Dermis microvascular lymphatic vessel endothelial cell (primary cell): ENCODE results near the gene CTTNBP2NL. TPM values are rescaled to one million over a fixed set of nuclear protein-coding genes. Genes with fewer than 3 reads are reported as not detected.
A peak's percentile ranks its signal among the peaks of the same experiment; 100 is the strongest.

Experiments
- DNase-seq, 2 donors: peaks; one replicate each; pipeline versions ENCODE4 v3.0.0 to v3.0.0-alpha.2; 2010; ENCODE audit warnings: low read depth in 2 of 2
- total RNA-seq: library from RNA; depleted of rRNA; stranded (reverse); fragments of >200 nt; gene quantifications from 2 replicates; pipeline ENCODE4 v1.2.1, GENCODE V29; 2014

CTTNBP2NL gene, protein sequence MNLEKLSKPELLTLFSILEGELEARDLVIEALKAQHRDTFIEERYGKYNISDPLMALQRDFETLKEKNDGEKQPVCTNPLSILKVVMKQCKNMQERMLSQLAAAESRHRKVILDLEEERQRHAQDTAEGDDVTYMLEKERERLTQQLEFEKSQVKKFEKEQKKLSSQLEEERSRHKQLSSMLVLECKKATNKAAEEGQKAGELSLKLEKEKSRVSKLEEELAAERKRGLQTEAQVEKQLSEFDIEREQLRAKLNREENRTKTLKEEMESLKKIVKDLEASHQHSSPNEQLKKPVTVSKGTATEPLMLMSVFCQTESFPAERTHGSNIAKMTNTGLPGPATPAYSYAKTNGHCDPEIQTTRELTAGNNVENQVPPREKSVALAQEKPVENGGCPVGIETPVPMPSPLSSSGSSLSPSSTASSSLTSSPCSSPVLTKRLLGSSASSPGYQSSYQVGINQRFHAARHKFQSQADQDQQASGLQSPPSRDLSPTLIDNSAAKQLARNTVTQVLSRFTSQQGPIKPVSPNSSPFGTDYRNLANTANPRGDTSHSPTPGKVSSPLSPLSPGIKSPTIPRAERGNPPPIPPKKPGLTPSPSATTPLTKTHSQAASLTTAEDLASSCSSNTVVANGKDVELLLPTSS
- total RNA-seq, result 13.0 and 20.9 TPM in 2 replicates

DNA sequence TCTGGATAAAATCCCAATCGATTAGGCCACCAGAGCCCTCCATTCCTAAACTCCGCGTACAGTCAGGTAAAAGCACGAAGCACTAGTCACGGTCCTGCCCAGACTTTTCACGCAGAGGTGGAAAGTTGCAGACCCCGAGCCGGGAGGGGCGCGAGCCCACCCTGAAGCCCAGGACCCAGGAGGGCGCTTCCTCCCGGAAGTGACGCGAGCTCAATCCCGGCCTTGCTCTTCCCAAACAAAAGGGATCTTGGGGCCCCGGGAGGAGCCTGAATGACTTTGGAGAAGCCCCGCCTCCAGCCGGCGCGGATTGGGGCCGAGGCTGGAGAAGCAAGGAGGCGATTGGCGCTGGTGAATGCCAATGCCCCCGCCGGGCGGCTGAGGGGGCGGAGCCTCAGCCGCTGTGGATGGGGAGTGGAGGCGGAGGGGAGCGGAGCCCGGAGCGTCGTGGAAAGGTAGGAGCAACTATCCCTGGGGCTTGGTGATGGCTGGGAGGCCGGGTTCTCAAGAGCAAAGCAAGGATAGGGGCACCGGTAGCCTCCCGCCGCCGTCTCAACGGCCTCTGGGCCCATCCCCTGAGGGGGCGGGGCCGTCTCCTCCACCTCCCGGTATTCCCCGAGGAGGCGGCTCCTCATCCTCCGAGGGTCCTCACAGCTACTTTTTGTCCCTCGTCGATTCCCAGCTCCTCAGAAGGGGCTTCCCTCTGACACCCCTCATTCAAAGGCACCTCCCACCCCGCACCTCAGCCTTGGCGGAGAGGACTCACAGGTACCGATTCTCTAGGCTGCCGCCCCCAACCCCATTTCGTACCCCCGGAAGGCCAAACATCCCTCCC, at the start of gene CTTNBP2NL:
TSS of gene CTTNBP2NL (plus strand) at position 394 of the 832 bp plus-strand sequence. CDS start 19,952 bp downstream, outside the sequence.
- peak; percentile 74 to 96 for DNase-seq

DNA sequence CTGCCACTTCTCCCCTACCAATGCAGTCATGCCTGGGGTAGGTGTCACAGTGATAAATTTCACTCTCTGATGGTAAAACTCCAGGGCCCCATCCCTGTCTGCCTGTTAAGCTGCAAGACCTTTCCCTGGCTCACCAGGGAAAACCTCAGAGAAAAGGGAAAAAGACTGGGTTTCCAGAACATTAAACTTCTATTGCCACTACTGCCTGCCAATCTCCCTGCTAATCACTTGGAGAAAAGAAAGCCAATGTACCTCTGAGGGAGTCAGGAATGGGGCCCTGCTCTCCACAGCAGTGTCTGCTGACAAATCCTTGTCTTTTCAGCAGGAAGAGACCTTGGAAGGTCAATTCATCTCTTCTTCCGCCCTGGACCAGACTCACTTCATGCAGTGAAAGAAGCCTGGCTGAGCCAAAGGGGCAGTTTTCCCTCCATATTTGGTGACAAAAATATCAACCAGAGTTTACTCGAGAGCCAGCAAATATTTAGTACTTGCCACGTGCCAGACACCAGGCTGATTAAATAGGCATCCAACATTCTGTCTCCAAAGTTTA, 49.1 kb upstream of the CTTNBP2NL start:
- DNase-seq, result no peak

DNA sequence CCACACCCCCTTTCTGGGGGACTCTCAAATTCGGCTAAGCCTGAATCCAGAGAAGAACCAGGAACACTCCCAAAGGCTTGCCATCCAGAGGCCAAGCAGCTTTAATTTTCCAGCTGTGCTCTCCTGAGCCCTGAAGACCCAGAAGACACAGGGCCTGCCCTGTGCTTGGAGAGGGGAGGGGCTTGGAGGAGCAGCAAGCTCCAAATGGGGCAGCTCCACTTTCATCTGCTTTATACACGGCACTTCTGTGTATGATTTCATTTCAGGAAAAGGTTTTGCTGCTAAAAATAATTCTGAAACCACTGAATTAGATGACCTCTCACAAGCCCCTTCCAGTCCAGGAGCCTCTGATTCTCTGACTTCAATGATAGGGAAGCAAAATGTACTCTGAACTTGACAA, 39.2 kb upstream of the CTTNBP2NL start:
- DNase-seq, result no peak

DNA sequence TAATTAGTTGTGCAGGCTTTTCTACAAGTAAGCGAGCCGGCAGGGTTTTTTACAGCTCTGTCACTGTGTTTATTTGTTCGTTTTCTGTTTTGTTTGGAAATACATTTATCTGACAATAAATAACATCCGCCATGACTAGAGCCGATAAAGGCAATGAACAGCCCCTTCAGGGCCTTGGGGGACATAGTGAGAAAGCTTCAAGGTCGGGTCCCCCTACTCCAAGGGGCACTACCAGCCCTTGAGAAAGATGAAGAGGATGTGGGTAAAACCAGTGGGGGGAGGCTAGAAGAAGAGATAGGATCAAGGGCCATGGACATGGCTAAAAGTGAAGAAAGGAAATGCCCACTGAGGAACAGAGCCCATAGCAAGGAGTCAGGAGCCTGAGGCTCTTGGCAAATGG, 38.5 kb upstream of the CTTNBP2NL start:
- no peak for DNase-seq

DNA sequence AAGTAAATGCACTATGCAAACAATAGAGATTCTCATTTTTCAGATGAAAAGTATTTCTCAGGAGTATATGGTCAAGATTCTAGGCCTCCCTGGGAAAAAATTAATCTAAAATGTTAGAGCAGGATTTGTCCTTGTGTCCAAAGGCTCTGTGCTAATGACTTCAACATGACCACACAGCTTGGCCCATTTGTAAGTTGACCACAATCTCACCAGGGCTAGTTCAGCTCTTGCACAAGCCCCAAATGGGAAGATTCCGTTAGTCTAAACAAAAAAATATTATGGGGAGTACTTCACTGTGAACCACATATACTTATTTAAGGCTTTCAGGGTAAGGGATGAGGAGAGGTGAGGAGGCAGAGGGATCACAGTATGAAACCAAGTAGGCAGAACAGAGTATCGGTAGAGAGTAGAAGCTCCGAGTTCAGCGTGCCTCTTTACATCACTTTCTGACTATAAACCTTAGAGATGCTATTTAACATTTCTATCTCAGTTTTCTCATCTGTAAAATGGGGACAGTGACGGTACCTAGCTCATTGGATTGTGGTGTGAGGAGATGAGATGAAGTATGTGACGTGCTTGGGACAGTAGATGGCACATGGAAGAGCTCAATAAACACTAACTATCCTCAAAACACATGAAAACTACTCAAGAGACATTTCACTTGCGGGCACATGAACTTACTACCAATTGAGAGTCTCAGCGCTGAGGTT, 37.8 kb upstream of the CTTNBP2NL start:
- DNase-seq, result no peak

DNA sequence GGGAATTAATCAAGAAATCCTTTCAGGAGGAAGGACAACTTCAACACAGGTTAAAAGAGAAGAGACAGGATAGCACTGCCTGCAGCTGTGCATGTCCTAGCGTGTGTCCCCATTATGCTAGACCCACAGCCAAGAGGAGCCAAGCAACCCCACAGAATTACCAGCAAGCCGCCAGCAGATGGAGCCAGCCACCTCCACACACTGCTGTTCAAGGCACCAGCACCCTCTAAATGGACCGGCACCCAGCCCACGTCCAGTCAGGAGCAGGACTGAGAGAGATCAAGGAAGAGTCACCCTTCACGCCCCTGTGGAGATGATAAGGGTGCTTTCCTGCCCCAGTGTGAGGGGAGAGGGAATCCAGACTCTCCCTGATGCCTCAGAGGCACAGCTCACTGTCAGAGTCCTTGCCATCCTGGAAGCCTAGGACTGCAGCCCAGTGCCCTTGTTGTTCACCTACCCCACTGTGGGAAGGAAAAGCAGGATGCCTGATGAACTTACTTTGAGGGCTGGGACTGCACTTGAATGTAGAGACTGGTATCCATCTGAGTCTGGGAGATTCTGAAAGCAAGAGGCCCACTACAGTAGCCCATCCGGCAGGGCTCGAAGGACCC, 37.1 kb upstream of the CTTNBP2NL start:
- DNase-seq, result peak; percentile 32 to 60

- no peak for DNase-seq
Observed at GRCh38 chr1:112359961-112360767, 35.9 kb upstream of the CTTNBP2NL start.

DNA sequence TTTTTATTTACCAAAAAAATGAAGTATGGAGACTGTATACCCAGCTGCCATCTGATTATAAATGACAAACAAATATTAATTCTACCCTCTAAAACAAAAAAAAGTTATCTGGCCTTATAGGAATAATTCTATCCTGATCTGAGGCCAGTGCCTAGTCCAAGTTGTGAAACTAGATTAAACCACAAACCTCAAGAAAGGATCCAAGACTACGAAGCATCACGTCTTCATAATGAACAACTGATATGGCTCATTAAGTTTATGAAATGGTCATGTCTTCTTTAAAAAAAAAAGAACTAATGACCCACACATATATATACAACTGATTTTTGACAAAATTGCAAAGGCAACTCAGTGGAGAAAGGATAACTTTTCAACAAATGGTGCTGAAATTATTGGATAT, 32.4 kb upstream of the CTTNBP2NL start:
- DNase-seq, result no peak

DNA sequence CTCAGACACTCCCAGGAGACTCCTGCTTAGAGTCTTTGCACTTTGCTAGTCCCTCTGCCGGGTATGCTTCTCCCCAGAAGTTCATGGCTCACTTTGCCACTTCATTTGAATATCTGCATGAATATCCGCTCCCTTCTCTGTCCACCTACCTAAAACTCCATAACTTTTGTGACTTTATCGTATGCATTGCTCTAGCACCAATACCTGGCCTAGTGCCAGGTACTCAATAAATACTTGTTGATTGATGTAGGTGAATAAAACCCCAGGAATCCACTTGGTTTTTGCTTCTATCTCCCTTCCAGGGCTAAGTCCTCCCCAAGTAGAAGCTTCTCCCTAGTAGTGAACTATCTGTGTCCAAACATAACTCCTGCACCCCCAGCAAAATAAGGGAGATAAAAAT, 27.8 kb upstream of the CTTNBP2NL start:
- no peak for DNase-seq

- peak; percentile 69 to 83 for DNase-seq
Observed at GRCh38 chr1:112369392-112370285, 26.4 kb upstream of the CTTNBP2NL start.

DNA sequence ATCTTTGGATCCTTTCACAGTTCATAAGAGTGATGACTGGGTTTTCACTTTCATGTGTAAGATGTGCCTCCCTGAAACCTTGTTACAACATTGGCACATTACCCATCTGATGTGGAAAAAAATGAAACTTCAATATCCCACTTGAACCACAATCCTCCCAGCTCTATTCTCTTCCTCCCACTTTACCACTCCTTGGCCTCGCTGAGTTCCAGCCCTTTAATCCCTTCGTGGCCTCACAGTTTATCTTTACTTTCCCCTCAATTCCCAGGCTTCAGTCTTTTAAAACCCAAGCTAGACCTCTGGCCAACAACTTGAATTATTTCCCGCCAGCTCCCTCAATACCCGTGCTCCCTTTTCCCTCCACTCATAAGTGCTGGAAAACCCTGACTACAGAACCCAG, 25.0 kb upstream of the CTTNBP2NL start:
- DNase-seq, result no peak

GRCh38 chr1:112371775-112372174, 24.2 kb upstream of the CTTNBP2NL start:
- DNase-seq, result no peak

GRCh38 chr1:112373806-112374205, 22.2 kb upstream of the CTTNBP2NL start:
- DNase-seq, result no peak

- no peak for DNase-seq
Observed at GRCh38 chr1:112375701-112376100, 20.3 kb upstream of the CTTNBP2NL start.

DNA sequence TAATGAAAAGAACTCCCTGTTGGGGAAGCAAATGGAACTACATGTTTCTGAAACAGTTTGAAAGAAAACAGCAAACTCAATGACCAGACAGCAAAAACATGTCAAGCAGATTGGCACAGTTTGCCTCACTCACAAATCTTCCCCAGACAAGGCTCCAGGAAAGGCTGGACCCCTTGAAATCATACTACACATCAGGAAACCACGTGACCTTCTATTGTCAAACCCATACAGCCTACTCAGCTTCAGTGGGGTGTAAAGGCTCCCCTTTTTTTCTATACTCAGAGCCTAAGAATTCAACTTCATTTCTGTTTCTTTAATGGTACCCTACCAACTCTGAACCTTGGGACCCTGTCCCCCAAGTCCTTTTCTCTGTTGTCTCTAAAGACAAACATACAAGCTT, 15.7 kb upstream of the CTTNBP2NL start:
- DNase-seq, result no peak

DNA sequence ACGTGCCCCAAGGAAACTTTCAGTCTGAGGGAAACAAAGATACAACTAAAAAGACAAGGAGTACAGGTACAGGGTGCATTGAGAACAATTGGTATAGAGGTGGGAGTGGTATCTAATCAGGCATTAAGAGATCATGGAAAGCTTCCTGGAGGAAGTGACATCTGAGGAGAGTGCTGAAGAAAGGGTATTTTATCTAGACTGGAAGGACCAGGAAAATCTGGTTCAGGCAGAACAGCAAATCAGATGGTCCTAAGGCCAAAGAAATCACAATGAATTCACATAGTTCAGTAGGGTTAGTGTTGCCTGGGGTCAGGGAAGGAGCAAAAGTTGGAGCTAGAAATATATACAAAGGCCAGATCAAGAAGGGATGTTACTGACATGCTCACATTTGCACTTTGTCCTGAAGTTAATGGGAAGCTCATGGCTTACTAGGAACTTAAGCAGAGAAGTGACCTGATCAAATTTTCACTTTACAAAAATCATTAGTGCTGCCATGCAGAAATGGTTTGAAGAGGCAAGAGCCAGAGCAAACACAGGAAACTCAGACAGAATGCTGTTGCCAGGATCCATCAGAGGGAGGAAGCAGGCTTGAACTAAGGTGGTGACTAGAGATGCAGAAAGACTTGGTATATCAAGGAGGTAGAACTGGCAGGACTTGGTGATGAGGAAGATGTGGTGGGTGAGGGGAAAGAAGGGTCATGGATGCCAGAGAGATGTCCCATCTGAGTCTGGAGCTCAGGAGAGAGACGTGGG, 14.5 kb upstream of the CTTNBP2NL start:
- DNase-seq, result no peak

DNA sequence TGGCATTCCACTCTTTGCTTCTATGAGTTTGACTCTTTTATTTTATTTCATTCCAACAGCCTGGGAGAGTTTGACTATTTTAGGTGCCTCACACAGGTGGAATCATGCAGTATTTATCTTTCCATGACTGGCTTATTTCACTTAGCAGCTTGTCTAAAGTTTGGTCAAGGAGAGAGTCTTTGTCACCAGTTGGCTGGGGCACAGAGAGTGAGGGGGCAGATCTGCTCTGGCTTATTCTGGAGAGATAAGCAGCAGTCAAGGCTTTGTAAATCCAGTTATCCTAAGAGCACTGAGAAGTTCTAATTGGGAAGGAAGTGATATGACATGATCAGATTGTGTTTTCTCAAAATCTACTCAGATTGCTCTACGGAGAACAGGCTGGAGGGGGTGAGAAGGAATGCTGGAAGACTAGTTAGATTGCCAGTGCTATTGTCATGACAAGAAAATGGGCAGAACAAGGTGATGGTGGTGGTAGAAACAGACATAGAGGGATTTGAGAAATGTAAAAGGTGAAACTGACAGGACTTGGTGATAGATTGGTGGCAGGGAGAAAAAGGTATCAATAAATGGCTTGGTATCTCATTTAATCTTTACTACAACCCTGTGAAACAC, 12.1 kb upstream of the CTTNBP2NL start:
- DNase-seq, result no peak
